HG03095 (cell line): Measurements from ENCODE around the gene HMCN2.
A peak's percentile ranks its signal among the peaks of the same experiment; 100 is the strongest.
"Not testable (repeated sequence)": the region's sequence is repeated elsewhere in the genome, so short reads cannot be mapped to it uniquely, and the experiment has no call there.

Experiments
- ATAC-seq: cut with Tn5 transposase; IDR thresholded peaks from one replicate; pipeline ENCODE4 v1.9.1; 2021; ENCODE audit warnings: moderate library complexity; ENCODE audit not compliant: unreplicated experiment

Gene HMCN2

GRCh38 chr9:130237763-130238524 lies 27.6 kb upstream of the HMCN2 start:
- no peak for ATAC-seq

GRCh38 chr9:130239363-130239695 lies 26.2 kb upstream of the HMCN2 start:
- peak; percentile 16 for ATAC-seq

DNA sequence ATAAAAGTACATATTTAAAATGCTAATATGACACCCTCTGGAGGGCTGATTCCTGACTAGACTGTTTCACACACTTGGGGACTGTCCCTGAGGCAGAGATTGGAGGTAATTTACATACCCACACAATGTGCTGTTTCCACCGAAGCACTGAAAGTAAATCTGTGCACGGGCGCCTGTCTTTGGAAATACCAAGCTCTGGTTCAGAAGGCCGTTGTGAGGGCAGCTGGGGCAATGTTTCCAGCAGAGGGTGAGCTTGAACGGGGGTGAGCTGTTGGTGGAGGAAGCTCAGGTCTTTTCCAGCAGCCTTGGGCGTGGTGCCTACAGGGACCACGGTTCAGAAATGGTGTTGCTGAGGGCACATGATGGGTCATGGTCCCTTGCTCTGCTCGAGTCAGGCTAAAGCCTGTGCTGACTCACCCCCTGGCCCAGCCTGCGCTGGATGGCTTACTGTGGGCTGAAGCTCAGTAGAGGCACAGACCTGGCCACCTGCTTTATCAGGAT lies 25.8 kb upstream of the HMCN2 start:
- peak; percentile 63 for ATAC-seq

- peak; percentile 40 for ATAC-seq
Observed at GRCh38 chr9:130240410-130241197, 25.0 kb upstream of the HMCN2 start.

DNA sequence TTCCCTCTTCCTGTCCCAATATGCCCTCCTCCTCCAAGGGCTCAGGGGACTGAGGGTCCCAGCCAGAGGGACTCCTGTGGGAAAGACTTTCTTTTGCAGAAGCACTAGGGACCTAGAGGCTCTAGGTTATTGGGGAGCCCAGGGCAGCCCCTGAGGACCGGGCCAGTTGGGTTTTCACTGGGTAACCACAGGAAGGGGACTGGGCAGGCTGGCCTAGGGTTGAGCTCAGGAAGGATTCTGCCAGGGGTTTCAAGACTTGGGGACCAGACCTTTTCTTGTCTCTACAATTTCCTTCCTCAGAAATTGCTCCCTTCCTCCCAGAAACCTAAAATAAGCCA lies 24.4 kb upstream of the HMCN2 start:
- no peak for ATAC-seq

DNA sequence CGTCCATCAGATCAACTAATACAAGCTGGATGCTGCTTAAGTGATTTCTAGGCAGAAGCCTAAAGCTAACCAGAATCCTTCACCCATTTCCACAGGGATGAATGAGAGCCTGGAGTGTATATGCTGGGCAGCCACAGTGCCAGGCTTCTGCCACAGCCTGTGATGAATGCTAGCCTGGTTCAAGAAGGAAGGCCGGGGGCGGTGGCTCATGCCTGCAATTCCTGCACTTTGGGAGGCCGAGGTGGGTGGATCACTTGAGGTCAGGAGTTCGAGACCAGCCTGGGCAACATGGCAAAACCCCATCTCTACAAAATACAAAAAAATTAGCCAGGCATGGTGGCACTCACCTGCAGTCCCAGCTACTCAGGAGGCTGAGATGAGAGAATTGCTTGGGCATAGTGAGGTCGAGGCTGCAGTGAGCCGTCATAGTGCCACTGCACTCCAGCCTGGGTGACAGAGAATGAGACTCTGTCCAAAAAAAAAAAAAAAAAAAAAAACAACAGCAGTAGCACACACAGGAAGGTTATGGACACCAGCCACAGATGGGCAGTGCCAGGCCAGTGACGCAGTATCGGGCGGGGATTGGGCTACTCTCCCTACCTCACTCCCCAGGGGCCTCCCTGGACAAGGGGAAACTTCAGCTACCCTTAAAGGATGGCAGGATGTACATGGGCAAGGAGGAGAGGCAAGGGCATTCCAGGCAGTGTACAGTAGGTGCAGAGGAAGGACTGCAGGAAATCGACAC lies 23.1 kb upstream of the HMCN2 start:
- ATAC-seq: no peak

GRCh38 chr9:130243015-130243881 lies 22.3 kb upstream of the HMCN2 start:
- no peak for ATAC-seq

- no peak for ATAC-seq
Observed at GRCh38 chr9:130243882-130244170, 21.7 kb upstream of the HMCN2 start.

DNA sequence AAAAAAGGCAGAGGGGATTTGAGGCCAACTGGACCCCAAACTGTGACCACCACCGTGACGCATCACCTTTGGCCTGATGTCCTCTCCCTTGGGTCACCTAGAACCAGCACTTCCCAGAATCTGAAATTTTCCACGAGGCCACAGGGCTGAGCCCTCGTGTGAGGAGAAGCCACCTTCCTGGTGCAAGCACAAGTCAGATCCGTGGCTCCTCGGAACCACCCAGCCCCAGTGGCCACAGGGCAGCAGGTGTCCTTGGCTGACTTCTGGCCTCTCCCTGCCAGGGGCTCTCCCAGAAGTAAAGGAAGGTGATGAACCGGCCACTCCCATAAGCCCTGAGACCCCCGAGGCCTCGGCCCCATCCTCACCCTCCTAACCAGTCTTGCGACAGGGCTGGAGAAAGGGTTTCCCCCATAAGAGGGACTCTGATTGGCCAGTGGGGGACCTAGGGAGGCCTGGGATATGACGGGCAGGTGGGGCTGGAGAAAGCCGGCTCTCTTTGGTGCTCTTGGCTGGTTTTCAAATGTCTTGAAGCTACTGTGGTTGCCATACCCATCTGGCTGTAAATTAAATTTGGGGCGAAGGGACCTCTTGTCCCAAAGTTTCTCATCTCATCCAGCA lies 20.9 kb upstream of the HMCN2 start:
- no peak for ATAC-seq

DNA sequence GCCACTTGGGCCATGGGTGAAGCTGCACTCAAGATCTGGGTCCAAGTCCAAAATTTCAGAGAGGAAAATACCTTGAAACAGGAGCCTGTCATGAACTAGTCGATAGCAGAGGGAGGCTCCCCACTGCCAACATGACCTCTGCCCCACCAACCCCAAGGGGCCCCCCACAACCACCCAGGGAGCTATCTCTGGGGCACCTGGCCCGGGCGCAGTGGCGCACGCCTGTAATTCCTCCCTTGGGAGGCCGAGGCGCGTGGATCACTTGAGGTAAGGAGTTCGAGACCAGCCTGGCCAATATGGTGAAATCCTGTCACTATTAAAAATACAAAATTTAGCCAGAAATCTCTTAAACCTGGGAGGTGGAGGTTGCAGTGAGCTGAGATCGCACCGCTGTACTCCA lies 20.1 kb upstream of the HMCN2 start:
- no peak for ATAC-seq

DNA sequence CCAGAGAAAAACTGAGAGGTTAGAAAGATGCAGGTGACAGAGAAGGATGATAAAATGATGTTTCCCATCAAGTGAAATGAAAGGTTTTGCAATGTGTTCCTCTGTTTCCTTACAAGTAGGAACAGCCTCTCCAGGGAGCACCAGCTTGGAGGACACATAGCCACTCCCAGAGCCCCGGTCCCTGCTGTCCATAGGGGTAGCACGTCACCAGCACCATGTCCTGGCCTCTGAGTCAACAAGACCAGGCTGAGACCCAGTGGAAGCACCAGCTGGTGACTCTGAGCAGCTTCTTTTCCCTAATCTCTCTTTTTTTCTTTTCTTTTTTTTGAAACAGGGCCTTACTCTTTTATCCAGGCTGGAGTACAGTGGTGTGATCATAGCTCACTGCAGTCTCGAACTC lies 19.4 kb upstream of the HMCN2 start:
- ATAC-seq: no peak

- ATAC-seq: no peak
Observed at GRCh38 chr9:130254747-130255630, 10.6 kb upstream of the HMCN2 start.

DNA sequence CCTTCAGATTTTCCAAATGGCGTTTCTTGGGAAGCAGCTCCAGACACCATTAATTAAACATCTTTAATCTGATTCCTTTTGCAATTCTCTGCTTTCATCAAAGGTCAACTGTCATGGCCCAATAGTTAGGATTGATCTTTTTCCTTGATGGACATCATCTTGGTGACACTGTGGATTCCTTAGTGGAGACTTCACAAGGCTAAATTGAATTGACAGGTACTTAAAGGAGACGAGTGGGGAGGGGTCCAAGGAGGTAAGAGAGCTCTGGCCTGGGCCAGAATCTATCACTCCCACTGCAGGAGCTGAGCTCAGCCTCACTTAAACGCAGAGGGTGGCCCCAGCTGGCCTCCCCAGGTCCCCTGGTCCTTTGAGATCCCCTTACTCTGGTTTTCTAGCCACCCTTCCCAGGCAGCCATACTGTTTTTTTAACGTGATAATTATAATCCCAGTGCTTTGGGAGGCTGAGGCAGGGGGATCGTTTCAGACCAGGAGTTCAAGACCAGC lies 9.9 kb upstream of the HMCN2 start:
- no peak for ATAC-seq

GRCh38 chr9:130256644-130257043 lies 8.9 kb upstream of the HMCN2 start:
- no peak for ATAC-seq

- not testable (repeated sequence) for ATAC-seq
Observed at GRCh38 chr9:130258137-130258536, 7.4 kb upstream of the HMCN2 start.

DNA sequence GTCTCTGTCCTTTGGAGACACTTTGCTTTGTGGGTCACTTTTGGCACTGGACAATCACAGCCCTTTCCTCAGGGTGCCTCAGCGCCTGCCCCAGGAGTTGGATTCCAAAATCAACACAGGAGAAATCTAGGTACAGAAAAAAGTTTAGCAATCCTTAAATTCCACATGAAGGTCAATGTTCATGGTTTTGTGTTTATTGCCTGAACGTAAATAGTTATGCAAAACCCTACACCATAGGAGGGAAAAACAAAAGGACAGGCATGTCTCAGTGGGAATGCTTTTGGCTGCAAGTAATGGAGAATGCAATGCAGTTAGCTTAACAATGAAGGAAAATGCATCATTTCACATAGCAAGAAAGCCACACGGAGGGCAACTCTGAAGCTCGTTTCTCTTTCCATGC lies 6.5 kb upstream of the HMCN2 start:
- ATAC-seq: no peak

DNA sequence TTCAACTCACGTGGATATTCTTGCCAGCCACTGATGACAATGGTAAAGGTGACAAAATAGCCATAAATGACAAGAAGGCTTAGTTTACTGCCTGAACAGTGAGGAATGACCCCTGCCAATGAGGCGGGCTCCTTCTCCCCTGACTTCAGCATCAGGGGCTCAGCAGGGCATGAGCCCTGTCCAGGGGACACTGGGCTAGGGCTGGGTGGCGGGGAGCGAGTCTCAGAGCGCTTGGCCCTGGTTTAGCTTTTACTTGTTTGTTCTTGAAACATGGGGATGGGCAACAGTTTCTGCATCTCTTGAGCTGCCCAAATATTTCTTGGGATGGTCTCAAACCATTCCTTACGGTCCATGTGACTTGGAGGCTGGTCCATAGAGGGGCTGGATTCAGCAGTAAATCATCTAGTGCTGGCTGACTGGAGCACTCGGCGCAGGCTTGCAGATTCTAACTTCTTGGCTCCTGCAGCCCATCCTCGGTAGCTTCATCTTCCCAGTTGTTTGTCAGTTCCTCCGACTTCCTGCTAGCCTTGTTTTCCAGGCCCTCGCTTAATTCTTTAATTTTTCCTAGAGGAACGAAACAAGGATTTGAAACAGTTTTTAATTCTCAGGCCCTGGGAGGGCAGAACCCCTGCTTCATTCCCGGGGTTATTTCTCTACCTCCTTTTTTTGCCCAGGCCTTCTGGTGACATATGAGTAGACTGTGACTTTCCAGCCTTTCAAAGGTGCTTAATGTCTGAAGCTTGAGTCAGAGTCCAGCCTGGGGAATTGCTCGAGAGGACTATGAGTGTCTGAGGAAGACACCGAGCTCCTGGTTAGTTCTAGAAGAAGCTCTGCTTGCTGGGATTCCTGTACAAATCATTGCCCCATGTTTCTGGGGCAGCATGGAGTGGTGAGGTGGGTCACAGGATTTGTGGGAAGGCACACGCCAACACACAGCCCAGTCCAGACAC lies 4.5 kb upstream of the HMCN2 start:
- ATAC-seq: no peak

DNA sequence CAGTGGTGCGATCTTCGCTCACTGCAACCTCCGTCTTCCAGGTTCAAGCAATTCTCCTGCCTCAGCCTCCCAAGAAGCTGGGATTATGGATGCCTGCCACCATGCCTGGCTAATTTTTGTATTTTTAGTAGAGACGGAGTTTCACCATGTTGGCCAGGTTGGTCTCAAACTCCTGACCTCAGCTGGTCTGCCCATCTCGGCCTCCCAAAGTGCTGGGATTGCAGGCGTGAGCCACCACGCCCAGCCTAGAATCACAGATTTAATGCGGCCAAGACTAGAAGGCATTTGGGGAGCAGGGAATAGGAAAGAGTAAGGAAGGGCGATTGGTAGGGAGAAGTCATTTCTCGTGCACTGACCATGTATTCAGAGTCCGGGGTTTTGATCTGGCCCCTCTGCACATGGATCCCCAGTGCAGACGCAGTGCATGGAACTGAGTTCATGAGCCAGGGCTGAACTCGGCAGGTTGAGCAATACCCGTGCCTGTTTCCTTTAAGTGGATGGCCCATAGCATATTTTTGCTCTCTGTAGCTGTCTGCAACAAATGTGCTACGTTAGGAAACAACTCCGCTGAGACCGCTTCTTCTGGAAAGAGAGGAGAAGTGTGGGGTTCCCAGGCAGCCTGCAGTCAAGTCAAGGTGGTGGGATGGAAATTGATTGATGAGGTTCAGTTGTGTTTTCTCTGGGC lies 3.4 kb upstream of the HMCN2 start:
- ATAC-seq: no peak
